CD4-positive, alpha-beta T cell (primary cell): Measurements from ENCODE around the gene LRR1. TPM values are rescaled to one million over a fixed set of nuclear protein-coding genes. Genes with fewer than 3 reads are reported as not detected.

Experiments used
- ATAC-seq: fragments of 200-7000 bp; cut with Tn5 transposase; one replicate; pipeline ENCODE4 v1.10.0; 2022; ENCODE audit warnings: mild to moderate bottlenecking; ENCODE audit not compliant: poor library complexity
- CTCF ChIA-PET: fragments of 350-600 bp; sonication (Branson Sonifier 250); formaldehyde crosslinking; loops from one replicate; lab custom pipeline; 2021; ENCODE audit warnings: antibody characterized with exemption, inconsistent platforms; lab: Charles Lee
- POLR2A ChIA-PET: fragments of 350-600 bp; sonication (Branson Sonifier 250); formaldehyde crosslinking; loops from one replicate; lab custom pipeline; 2021; ENCODE audit warnings: antibody characterized with exemption, inconsistent platforms; lab: Charles Lee
- DNase-seq, 14 experiments: peaks; one replicate each; pipeline ENCODE4 v3.0.0-alpha.2; 2013 to 2020; ENCODE audit warnings: mixed read lengths in 2 of 14
- H3K27ac ChIP-seq, 2 donors: one replicate each; pipeline versions ENCODE4 v1.5.1 to v1.7.0; 2013; ENCODE audit warnings: low read length in 2 of 2, low read depth in 1 of 2, mild to moderate bottlenecking in 1 of 2
- H3K27me3 ChIP-seq, 2 experiments: 1 replicate in 1 of 2; 2 replicates in 1 of 2; pipeline versions ENCODE4 v1.6.1 to v1.7.0; 2013; ENCODE audit warnings: low read length in 2 of 2, control low read depth in 1 of 2, mild to moderate bottlenecking in 1 of 2, moderate library complexity in 1 of 2; ENCODE audit not compliant: insufficient read depth in 2 of 2, control insufficient read depth in 1 of 2
- H3K36me3 ChIP-seq: one replicate; pipeline ENCODE4 v1.6.1; 2013; ENCODE audit warnings: low read length, control low read depth; ENCODE audit not compliant: insufficient read depth
- H3K4me1 ChIP-seq: one replicate; pipeline ENCODE4 v1.6.1; 2013; ENCODE audit warnings: low read length, control low read depth; ENCODE audit not compliant: insufficient read depth
- H3K4me3 ChIP-seq: one replicate; pipeline ENCODE4 v1.5.1; 2013; ENCODE audit warnings: mild to moderate bottlenecking, low read length, moderate library complexity
- H3K9me3 ChIP-seq, 2 experiments: 1 replicate in 1 of 2; 2 replicates in 1 of 2; pipeline versions ENCODE4 v1.6.1 to v1.7.0; 2013; ENCODE audit warnings: low read length in 2 of 2, mild to moderate bottlenecking in 2 of 2, control low read depth in 1 of 2, moderate library complexity in 1 of 2; ENCODE audit not compliant: control insufficient read depth in 1 of 2, insufficient read depth in 1 of 2
- H3K27ac Mint-ChIP-seq: one replicate; pipeline ENCODE4 v1.8.0; 2020; ENCODE audit warnings: mixed read lengths
- H3K27me3 Mint-ChIP-seq: one replicate; pipeline ENCODE4 v1.8.0; 2021; ENCODE audit warnings: mixed read lengths
- H3K36me3 Mint-ChIP-seq: one replicate; pipeline ENCODE4 v1.8.0; 2021; ENCODE audit warnings: low read depth, mixed read lengths
- H3K4me1 Mint-ChIP-seq: one replicate; pipeline ENCODE4 v1.8.0; 2021; ENCODE audit warnings: low read depth, mixed read lengths
- H3K4me3 Mint-ChIP-seq: one replicate; pipeline ENCODE4 v1.8.0; 2020; ENCODE audit warnings: mild to moderate bottlenecking, mixed read lengths
- H3K9me3 Mint-ChIP-seq: one replicate; pipeline ENCODE4 v1.8.0; 2020; ENCODE audit warnings: mixed read lengths
- intact Hi-C, 2 experiments: fragments of 100-400 bp; cut with DNase I in 1 of 2; cut with micrococcal nuclease in 1 of 2; formaldehyde crosslinking; loops; one replicate each; pipeline versions ENCODE4 v1.15.1 to v1.9.0; 2023 to 2025; cut with DNase I, micrococcal nuclease
- total RNA-seq, 174 experiments: library from RNA in 2 of 174; stranded (reverse) in 2 of 174; gene quantifications; one replicate each; pipeline ENCODE4 v1.2.3 and lab custom pipeline; 2021 to 2026
- TF ChIP-seq, protein P1 (sequence below): fragments of 200-600 bp; IDR thresholded peaks from one replicate; pipeline ENCODE4 v1.8.0; 2022; ENCODE audit warnings: antibody characterized with exemption, mild to moderate bottlenecking

LRR1 gene
- total RNA-seq, 2 experiments from 2014 or later = 3.2 to 5.8 TPM

DNA sequence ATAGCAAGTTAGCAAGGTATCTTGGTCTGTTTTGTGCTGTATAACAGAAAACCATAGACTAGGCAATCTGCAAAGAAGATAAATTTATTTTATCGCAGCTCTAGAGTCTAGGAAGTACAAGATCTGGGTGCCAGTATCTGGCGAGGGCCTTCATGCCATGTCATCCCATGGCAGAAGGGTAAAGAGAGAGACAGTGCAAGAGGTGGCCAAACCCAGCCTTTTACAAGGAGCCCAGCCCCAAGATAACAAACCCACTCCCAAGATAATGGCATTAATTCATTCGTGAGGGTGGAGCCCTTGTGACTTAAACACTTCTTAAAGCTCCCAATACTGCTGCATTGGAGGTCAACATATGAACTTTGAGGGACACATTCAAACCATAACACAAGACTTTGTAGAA lies 29.5 kb upstream of the LRR1 start:
- no peak for ATAC-seq
- Histone ChIP-seq H3K27ac (no peak overlapping the region), H3K36me3 (peaks cover 7% of the 10 kb centered on the region), H3K4me1 (no peaks in the 10 kb centered on the region), H3K9me3 (peaks cover 4 to 6% of the 10 kb centered on the region in 2 experiments), H3K27me3 (no peaks in the 10 kb centered on the region), H3K4me3 (no peak overlapping the region)
- TF ChIP-seq, protein P1, sequence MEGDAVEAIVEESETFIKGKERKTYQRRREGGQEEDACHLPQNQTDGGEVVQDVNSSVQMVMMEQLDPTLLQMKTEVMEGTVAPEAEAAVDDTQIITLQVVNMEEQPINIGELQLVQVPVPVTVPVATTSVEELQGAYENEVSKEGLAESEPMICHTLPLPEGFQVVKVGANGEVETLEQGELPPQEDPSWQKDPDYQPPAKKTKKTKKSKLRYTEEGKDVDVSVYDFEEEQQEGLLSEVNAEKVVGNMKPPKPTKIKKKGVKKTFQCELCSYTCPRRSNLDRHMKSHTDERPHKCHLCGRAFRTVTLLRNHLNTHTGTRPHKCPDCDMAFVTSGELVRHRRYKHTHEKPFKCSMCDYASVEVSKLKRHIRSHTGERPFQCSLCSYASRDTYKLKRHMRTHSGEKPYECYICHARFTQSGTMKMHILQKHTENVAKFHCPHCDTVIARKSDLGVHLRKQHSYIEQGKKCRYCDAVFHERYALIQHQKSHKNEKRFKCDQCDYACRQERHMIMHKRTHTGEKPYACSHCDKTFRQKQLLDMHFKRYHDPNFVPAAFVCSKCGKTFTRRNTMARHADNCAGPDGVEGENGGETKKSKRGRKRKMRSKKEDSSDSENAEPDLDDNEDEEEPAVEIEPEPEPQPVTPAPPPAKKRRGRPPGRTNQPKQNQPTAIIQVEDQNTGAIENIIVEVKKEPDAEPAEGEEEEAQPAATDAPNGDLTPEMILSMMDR = no peak
- H3K27ac Mint-ChIP-seq = no peak overlapping the region
- H3K9me3 Mint-ChIP-seq = no peaks in the 10 kb centered on the region
- no peak overlapping the region for H3K4me3 Mint-ChIP-seq
- CTCF ChIA-PET = no interaction called here
- H3K27me3 Mint-ChIP-seq = no peaks in the 10 kb centered on the region
- DNase-seq = no peak
- POLR2A ChIA-PET = no interaction called here
- intact Hi-C loops = no loop called here
- peaks cover 38% of the 10 kb centered on the region for H3K36me3 Mint-ChIP-seq
- H3K4me1 Mint-ChIP-seq = no peaks in the 10 kb centered on the region

DNA sequence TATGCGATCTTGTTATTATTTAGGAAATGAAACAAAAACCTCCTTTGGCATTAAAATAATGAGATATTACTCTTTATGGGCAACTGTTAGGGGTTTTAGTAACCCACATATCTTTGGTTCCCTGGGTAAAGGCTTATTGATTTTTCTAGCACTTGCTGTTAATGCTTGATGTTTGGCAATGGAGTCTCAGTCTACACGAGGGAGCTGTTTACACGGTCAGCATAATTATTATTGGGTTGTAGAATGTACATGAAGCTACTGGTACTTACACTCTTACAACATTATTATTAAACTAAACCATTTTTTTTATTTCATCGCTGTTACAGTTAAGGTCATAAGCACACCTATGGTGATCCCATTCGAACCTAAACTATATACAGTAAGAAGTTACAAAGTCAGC lies 24.7 kb upstream of the LRR1 start:
- Histone ChIP-seq H3K27me3 (no peaks in the 10 kb centered on the region), H3K4me3 (no peak overlapping the region), H3K27ac (no peak overlapping the region), H3K36me3 (peaks cover 27% of the 10 kb centered on the region), H3K9me3 (peaks cover 4 to 6% of the 10 kb centered on the region in 2 experiments), H3K4me1 (no peaks in the 10 kb centered on the region)
- H3K9me3 Mint-ChIP-seq = no peaks in the 10 kb centered on the region
- peaks cover 73% of the 10 kb centered on the region for H3K36me3 Mint-ChIP-seq
- H3K4me1 Mint-ChIP-seq = peaks cover 11% of the 10 kb centered on the region
- ChIA-PET CTCF (interaction anchor here (0.5 kb wide), 1 partner anchor 38 kb away, joined by 3 read pairs; no protein-coding TSS in a partner anchor), POLR2A (no interaction called here)
- no peak for ATAC-seq
- TF ChIP-seq, protein P1 = no peak
- H3K27me3 Mint-ChIP-seq = no peaks in the 10 kb centered on the region
- DNase-seq = no peak
- intact Hi-C loops = no loop called here
- no peak overlapping the region for H3K27ac Mint-ChIP-seq
- no peak overlapping the region for H3K4me3 Mint-ChIP-seq

GRCh38 chr14:49578141-49578540 lies 20.6 kb upstream of the LRR1 start:
- Histone ChIP-seq H3K4me1 (peaks cover 18% of the 10 kb centered on the region), H3K4me3 (no peak overlapping the region), H3K27ac (no peak overlapping the region), H3K36me3 (peaks cover 46% of the 10 kb centered on the region), H3K27me3 (no peaks in the 10 kb centered on the region), H3K9me3 (no peaks in the 10 kb centered on the region)
- peaks cover 82% of the 10 kb centered on the region for H3K36me3 Mint-ChIP-seq
- H3K4me3 Mint-ChIP-seq = no peak overlapping the region
- ChIA-PET POLR2A (interaction anchor here (1.9 kb wide), 1 partner anchor 8 kb away, joined by 6 read pairs; the partner anchor contains the start of gene RPS29), CTCF (interaction anchor here (1.0 kb wide), 1 partner anchor 56 kb away, joined by 3 read pairs; the partner anchor contains the start of gene DNAAF2)
- ATAC-seq (no peak), DNase-seq (no peak)
- no peaks in the 10 kb centered on the region for H3K9me3 Mint-ChIP-seq
- no peaks in the 10 kb centered on the region for H3K27me3 Mint-ChIP-seq
- intact Hi-C loops = no loop called here
- H3K27ac Mint-ChIP-seq = peak overlapping the region; percentile 6
- TF ChIP-seq, protein P1 = no peak
- peaks cover 48% of the 10 kb centered on the region for H3K4me1 Mint-ChIP-seq
